Ishikawa (cell line): ENCODE measurements around the gene FBH1.
A peak's percentile ranks its signal among the peaks of the same experiment; 100 is the strongest.

ENCODE experiments used
- CEBPB ChIP-seq: IDR thresholded peaks from 2 replicates; pipeline ENCODE4 v1.6.1; 2012
- CREB1 ChIP-seq: IDR thresholded peaks from 2 replicates; pipeline ENCODE4 v1.6.1; 2012; ENCODE audit warnings: low read depth
- EGR1 ChIP-seq: IDR thresholded peaks from 2 replicates; pipeline ENCODE4 v1.6.1; 2012
- EP300 ChIP-seq: IDR thresholded peaks from 2 replicates; pipeline ENCODE4 v1.6.1; 2012; ENCODE audit warnings: borderline replicate concordance
- FOXM1 ChIP-seq: IDR thresholded peaks from 2 replicates; pipeline ENCODE4 v1.6.1; 2012; ENCODE audit warnings: low read depth, borderline replicate concordance
- MAX ChIP-seq: IDR thresholded peaks from 2 replicates; pipeline ENCODE4 v1.6.1; 2012
- NFIC ChIP-seq: IDR thresholded peaks from 2 replicates; pipeline ENCODE4 v1.6.1; 2012
- RAD21 ChIP-seq: IDR thresholded peaks from 2 replicates; pipeline ENCODE4 v1.6.1; 2012; ENCODE audit warnings: low read depth
- REST ChIP-seq: IDR thresholded peaks from 2 replicates; pipeline ENCODE4 v1.6.1; 2012; ENCODE audit warnings: low read depth, mild to moderate bottlenecking
- TAF1 ChIP-seq: IDR thresholded peaks from 2 replicates; pipeline ENCODE4 v1.6.1; 2012; ENCODE audit warnings: low read depth, mild to moderate bottlenecking
- TCF12 ChIP-seq: IDR thresholded peaks from 2 replicates; pipeline ENCODE4 v1.6.1; 2012; ENCODE audit warnings: low read depth
- TEAD4 ChIP-seq: IDR thresholded peaks from 2 replicates; pipeline ENCODE4 v1.6.1; 2012
- USF1 ChIP-seq: IDR thresholded peaks from 2 replicates; pipeline ENCODE4 v1.6.1; 2012
- YY1 ChIP-seq: IDR thresholded peaks from 2 replicates; pipeline ENCODE4 v1.6.1; 2012; ENCODE audit warnings: low read depth
- ZBTB7A ChIP-seq: IDR thresholded peaks from 2 replicates; pipeline ENCODE4 v1.6.1; 2012; ENCODE audit warnings: low read depth

Gene FBH1

GRCh38 chr10:5871596-5871995, 18.4 kb upstream of the FBH1 start:
- TF ChIP-seq USF1, result no peak
- TF ChIP-seq RAD21, result no peak
- no peak for TF ChIP-seq ZBTB7A

- no peak for TF ChIP-seq ZBTB7A
- no peak for TF ChIP-seq TAF1
- peak; percentile 51 for TF ChIP-seq RAD21
- TF ChIP-seq EGR1, result no peak
Measured at GRCh38 chr10:5873515-5873995, 16.5 kb upstream of the FBH1 start.

- TF ChIP-seq USF1 (no peak), TAF1 (no peak), FOXM1 (no peak), TEAD4 (no peak), CEBPB (no peak), ZBTB7A (no peak), MAX (no peak), REST (no peak), CREB1 (no peak), NFIC (no peak), TCF12 (no peak), EGR1 (no peak), EP300 (no peak), RAD21 (no peak)
Measured at GRCh38 chr10:5876181-5876768, 13.8 kb upstream of the FBH1 start.

GRCh38 chr10:5882961-5883360, 7.1 kb upstream of the FBH1 start:
- TF ChIP-seq EP300 (no peak), MAX (no peak), TEAD4 (no peak)

GRCh38 chr10:5885619-5886018, 4.4 kb upstream of the FBH1 start:
- TF ChIP-seq YY1 (no peak), RAD21 (no peak), REST (no peak)

- TF ChIP-seq TAF1, result no peak
- TF ChIP-seq EGR1, result no peak
- TF ChIP-seq CEBPB, result no peak
- no peak for TF ChIP-seq EP300
- TF ChIP-seq RAD21, result no peak
- TF ChIP-seq CREB1, result no peak
- TF ChIP-seq USF1, result no peak
- no peak for TF ChIP-seq FOXM1
- no peak for TF ChIP-seq TEAD4
- no peak for TF ChIP-seq TCF12
- TF ChIP-seq NFIC, result no peak
Measured at GRCh38 chr10:5887029-5887428, 3.0 kb upstream of the FBH1 start.

GRCh38 chr10:5887641-5888040, 2.4 kb upstream of the FBH1 start:
- TF ChIP-seq TEAD4, result no peak
- no peak for TF ChIP-seq EGR1
- TF ChIP-seq CREB1, result no peak
- TF ChIP-seq FOXM1, result no peak
- no peak for TF ChIP-seq YY1
- TF ChIP-seq REST, result no peak
- no peak for TF ChIP-seq MAX
- no peak for TF ChIP-seq NFIC
- no peak for TF ChIP-seq TAF1
- TF ChIP-seq EP300, result no peak
- no peak for TF ChIP-seq RAD21
- TF ChIP-seq TCF12, result no peak
- no peak for TF ChIP-seq CEBPB
- no peak for TF ChIP-seq USF1
- TF ChIP-seq ZBTB7A, result no peak
